ENCODE measurements around the gene LGALS14.

Gene LGALS14

DNA sequence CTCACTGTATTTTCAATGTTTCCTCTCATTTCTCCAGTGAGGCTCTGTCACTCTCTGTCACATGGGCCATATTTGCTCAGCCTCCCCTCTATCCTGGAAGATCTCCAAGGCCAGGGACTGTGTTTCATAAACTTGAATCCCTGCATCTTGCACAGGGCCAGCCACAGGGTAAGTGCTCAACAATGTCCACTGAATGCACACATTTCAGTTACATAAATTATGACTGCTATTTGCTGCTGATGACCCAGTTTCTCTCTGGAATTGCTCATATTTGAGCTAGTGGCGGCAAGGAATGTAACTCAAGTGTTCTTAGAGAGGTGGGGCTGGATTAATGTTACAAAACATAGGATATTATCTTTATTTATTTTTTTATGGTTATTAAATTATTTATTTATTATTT, 27.4 kb downstream of the LGALS14 start:
- DNase-seq (ENCODE audit: low read depth) = no peak
- H3K4me3 ChIP-seq (ENCODE audit: low read depth, low read length) = no peak overlapping the region

DNA sequence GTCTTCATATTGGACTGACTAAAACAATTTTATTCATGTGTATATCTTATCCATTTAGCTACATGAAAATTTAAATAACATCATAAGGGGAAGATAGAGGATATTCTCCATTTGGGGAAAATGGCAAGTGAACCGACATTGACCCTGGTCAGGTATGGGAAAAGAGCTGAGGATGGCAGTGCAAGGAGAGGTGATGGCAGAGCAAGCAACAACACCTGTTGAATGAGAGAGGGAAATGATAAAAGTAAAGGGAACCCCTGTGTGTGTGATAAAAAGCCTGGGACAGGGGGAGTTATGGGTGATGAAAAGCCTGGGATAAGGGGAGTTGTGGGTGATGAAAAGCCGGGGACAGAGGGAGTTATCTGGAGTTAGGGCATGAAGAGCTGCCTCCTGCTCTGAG, 29.6 kb downstream of the LGALS14 start:
- TF ChIP-seq, protein P1, sequence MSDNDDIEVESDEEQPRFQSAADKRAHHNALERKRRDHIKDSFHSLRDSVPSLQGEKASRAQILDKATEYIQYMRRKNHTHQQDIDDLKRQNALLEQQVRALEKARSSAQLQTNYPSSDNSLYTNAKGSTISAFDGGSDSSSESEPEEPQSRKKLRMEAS (IDR thresholded peaks at IDR 0.05; ENCODE audit: low read depth, low read length) = no peak
- TF ChIP-seq, protein P2, sequence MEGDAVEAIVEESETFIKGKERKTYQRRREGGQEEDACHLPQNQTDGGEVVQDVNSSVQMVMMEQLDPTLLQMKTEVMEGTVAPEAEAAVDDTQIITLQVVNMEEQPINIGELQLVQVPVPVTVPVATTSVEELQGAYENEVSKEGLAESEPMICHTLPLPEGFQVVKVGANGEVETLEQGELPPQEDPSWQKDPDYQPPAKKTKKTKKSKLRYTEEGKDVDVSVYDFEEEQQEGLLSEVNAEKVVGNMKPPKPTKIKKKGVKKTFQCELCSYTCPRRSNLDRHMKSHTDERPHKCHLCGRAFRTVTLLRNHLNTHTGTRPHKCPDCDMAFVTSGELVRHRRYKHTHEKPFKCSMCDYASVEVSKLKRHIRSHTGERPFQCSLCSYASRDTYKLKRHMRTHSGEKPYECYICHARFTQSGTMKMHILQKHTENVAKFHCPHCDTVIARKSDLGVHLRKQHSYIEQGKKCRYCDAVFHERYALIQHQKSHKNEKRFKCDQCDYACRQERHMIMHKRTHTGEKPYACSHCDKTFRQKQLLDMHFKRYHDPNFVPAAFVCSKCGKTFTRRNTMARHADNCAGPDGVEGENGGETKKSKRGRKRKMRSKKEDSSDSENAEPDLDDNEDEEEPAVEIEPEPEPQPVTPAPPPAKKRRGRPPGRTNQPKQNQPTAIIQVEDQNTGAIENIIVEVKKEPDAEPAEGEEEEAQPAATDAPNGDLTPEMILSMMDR (IDR thresholded peaks at IDR 0.05; ENCODE audit: low read depth, low read length) = no peak
- TF ChIP-seq POLR2A (IDR thresholded peaks at IDR 0.05; ENCODE audit: extremely low read depth, insufficient read length) (no peak), MYC (IDR thresholded peaks at IDR 0.05; ENCODE audit: low read depth, low read length) (no peak)
- DNase-seq (ENCODE audit: low read depth) = no peak
- no peak overlapping the region for H3K4me3 ChIP-seq (ENCODE audit: low read depth, low read length)

More for the DNA sequence above, 27.4 kb downstream of the LGALS14 start:
- TF ChIP-seq POLR2A (IDR thresholded peaks at IDR 0.05; ENCODE audit: extremely low read depth, insufficient read length) (no peak), MYC (IDR thresholded peaks at IDR 0.05; ENCODE audit: low read depth, low read length) (no peak)
- TF ChIP-seq, protein P2 (IDR thresholded peaks at IDR 0.05; ENCODE audit: low read depth, low read length) = no peak
- TF ChIP-seq, protein P1 (IDR thresholded peaks at IDR 0.05; ENCODE audit: low read depth, low read length) = no peak

DNA sequence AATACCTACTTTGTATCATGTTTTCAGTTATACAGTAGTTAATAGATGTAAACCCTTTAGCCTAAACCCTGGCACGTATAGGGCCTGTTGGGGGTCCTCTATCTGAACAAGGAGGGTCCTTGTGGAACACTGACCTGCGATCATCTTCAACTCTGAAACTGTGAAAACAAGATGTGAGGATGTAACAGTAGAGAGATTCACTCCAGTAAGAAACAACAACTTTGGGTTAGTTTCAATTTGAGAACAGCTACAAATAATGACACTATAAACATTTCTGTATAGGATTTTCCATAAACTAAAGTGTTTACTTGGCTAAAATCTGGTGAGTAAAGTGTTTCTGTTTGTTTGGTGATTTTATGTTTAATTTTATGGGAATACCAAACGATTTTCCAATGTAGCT, 31.4 kb downstream of the LGALS14 start:
- no peak overlapping the region for H3K4me3 ChIP-seq (ENCODE audit: low read depth, low read length)
- DNase-seq (ENCODE audit: low read depth) = no peak
- TF ChIP-seq, protein P2 (IDR thresholded peaks at IDR 0.05; ENCODE audit: low read depth, low read length) = no peak
- TF ChIP-seq MYC (IDR thresholded peaks at IDR 0.05; ENCODE audit: low read depth, low read length) (no peak), POLR2A (IDR thresholded peaks at IDR 0.05; ENCODE audit: extremely low read depth, insufficient read length) (no peak)
- TF ChIP-seq, protein P1 (IDR thresholded peaks at IDR 0.05; ENCODE audit: low read depth, low read length) = no peak

DNA sequence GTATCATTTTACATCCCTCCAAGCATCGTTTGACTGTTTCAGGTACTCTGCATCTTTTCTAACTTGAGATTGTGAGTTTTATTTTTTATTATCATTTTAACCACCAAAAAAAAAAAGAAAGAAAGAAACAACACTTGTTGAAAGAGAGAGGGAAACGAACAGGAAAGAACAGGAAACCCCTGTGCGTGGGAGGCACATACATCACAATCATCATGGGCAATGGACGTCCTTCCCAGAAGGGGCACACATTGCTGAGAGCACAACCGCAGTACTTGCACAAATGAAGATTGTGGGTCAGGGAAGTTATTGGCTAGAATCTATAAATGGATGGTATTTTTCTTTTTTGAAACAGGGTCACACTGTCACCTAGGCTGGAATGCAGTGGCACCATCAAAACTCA, 31.8 kb downstream of the LGALS14 start:
- TF ChIP-seq, protein P1 (IDR thresholded peaks at IDR 0.05; ENCODE audit: low read depth, low read length) = no peak
- TF ChIP-seq POLR2A (IDR thresholded peaks at IDR 0.05; ENCODE audit: extremely low read depth, insufficient read length) (no peak), MYC (IDR thresholded peaks at IDR 0.05; ENCODE audit: low read depth, low read length) (no peak)
- TF ChIP-seq, protein P2 (IDR thresholded peaks at IDR 0.05; ENCODE audit: low read depth, low read length) = no peak

DNA sequence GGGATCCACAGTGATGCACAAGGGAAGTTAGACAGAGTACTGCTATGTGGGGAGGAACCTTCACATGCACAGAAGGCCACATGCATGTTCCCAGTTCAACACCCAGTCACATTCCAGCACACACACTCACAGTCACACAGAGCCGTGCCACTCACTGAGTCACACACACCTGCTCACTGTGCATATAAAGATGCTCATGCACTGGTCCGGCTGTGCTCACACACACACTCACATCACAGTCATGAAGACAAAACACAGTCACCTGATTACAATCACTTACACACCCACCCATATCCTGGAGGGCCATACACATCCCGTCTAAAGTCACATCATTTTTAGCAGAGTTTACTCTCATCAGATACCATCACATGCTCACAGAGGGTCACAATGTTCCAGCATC, 33.1 kb downstream of the LGALS14 start:
- no peak for DNase-seq (ENCODE audit: low read depth)
- no peak overlapping the region for H3K4me3 ChIP-seq (ENCODE audit: low read depth, low read length)
- no peak for TF ChIP-seq POLR2A (IDR thresholded peaks at IDR 0.05; ENCODE audit: extremely low read depth, insufficient read length)
- TF ChIP-seq, protein P1 (IDR thresholded peaks at IDR 0.05; ENCODE audit: low read depth, low read length) = no peak

More for the DNA sequence above, 31.8 kb downstream of the LGALS14 start:
- peak; percentile 18 for DNase-seq (ENCODE audit: low read depth)
- H3K4me3 ChIP-seq (ENCODE audit: low read depth, low read length) = no peak overlapping the region

DNA sequence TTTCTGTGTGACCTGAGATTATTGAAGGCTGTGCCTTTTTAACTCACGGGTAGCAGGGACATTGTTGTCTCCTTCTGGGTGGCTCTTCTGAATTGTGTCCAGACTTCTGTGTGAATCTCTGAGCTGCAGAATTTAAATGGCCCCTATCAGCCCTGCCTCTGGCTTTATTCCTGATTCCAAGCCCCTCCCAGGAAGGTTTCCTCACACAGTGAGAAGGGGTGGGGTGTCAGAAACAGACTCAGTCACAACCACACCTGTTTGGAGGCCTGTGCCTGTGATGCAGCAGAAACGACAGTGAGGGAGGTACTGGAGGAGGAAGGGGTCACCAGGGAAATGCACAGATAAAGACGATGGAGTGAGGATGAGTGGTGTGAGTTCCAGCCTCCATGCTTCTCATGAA, 33.6 kb downstream of the LGALS14 start, which contains the start of gene CLC:
Gene CLC (minus strand): TSS at position 139 of the 400 bp plus-strand sequence. CDS start 77 bp downstream, at position 62.
- H3K4me3 ChIP-seq (ENCODE audit: low read depth, low read length) = no peak within 1 kb of the TSS
- DNase-seq (ENCODE audit: low read depth) = no peak
- TF ChIP-seq, protein P1 (IDR thresholded peaks at IDR 0.05; ENCODE audit: low read depth, low read length) = no peak
- TF ChIP-seq POLR2A (IDR thresholded peaks at IDR 0.05; ENCODE audit: extremely low read depth, insufficient read length) (no peak), MYC (IDR thresholded peaks at IDR 0.05; ENCODE audit: low read depth, low read length) (no peak)
- TF ChIP-seq, protein P2 (IDR thresholded peaks at IDR 0.05; ENCODE audit: low read depth, low read length) = no peak

Data from NB4 (cell line).